Right ventricle myocardium superior (tissue), 1 donor: ENCODE measurements around the gene KRTAP13-4. TPM values are rescaled to one million over a fixed set of nuclear protein-coding genes. Genes with fewer than 3 reads are reported as not detected.
A peak's percentile ranks its signal among the peaks of the same experiment; 100 is the strongest.

Experiments
- ATAC-seq: fragments of 200-7000 bp; cut with Tn5 transposase; one replicate; pipeline ENCODE4 v1.9.1; 2020; ENCODE audit warnings: mild to moderate bottlenecking; ENCODE audit not compliant: poor library complexity
- DNase-seq: peaks from one replicate; pipeline ENCODE4 v3.0.0-alpha.2; 2020
- intact Hi-C: fragments of 100-400 bp; cut with DNase I; formaldehyde crosslinking; loops from one replicate; pipeline ENCODE4 v1.11.2; 2022
- total RNA-seq: library from RNA; stranded (reverse); fragmentation: NEBNext Ultra II Directional; extraction: Animal tissue kit (Norgen Biotek cat#: 25700); gene quantifications from one replicate; pipeline ENCODE4 v1.2.1, GENCODE V29; 2021
- donor health status: DM: no; HTN: yes; CAD: no; lungs with severe emphysema.

The KRTAP13-4 gene
- total RNA-seq, 1 donor from 2014 or later: not detected

DNA sequence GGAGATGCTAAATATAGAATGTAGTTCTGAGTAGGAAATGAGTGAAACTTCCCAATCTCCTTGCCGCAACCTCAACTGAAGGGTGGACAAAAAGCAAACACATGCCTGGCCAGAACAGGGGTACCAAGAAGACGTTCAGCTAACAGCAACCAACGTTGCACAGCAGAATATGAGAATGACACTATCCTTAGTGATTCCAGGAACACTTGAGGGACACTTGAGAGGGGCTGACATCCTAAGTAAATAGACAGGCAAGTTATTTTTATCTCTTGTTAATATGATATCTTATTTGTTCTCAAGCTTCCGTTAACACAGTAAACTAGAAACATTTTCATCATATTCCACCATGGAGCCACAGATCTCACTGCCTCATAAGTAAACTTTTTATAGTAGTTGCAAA, 49.2 kb downstream of the KRTAP13-4 start:
- intact Hi-C loops: no loop called here
- ATAC-seq (peak; percentile 18), DNase-seq (no peak)

GRCh38 chr21:30480145-30480544, 50.1 kb downstream of the KRTAP13-4 start, which contains the start of gene KRTAP19-1:
KRTAP19-1 (minus strand) TSS chr21:30480367; CDS start chr21:30480317, 50 bp downstream.
- intact Hi-C loops: no loop called here
- ATAC-seq (no peak), DNase-seq (peak; percentile 28)

Other genes starting within 250 kb of the KRTAP13-4 start
- gene CLDN8, start 214.1 kb upstream of the KRTAP13-4 start, total RNA-seq: not detected
- not detected for gene KRTAP24-1, start 147.3 kb upstream of the KRTAP13-4 start, total RNA-seq
- not detected for gene KRTAP25-1, start 140.7 kb upstream of the KRTAP13-4 start, total RNA-seq
- gene KRTAP26-1, start 109.9 kb upstream of the KRTAP13-4 start, total RNA-seq: not detected
- gene KRTAP27-1, start 92.5 kb upstream of the KRTAP13-4 start, total RNA-seq: not detected
- not detected for gene KRTAP23-1, start 81.6 kb upstream of the KRTAP13-4 start, total RNA-seq
- gene KRTAP13-2, start 57.9 kb upstream of the KRTAP13-4 start, total RNA-seq: not detected
- not detected for gene KRTAP13-1, start 34.2 kb upstream of the KRTAP13-4 start, total RNA-seq
- not detected for gene KRTAP13-3, start 4.3 kb upstream of the KRTAP13-4 start, total RNA-seq
- gene KRTAP15-1, start 10.1 kb downstream of the KRTAP13-4 start, total RNA-seq: not detected
- gene KRTAP19-1, start 50.1 kb downstream of the KRTAP13-4 start, total RNA-seq: not detected
- not detected for gene KRTAP19-2, start 57.2 kb downstream of the KRTAP13-4 start, total RNA-seq
- not detected for gene KRTAP19-3, start 61.8 kb downstream of the KRTAP13-4 start, total RNA-seq
- gene KRTAP19-4, start 66.9 kb downstream of the KRTAP13-4 start, total RNA-seq: not detected
- not detected for gene KRTAP19-5, start 71.9 kb downstream of the KRTAP13-4 start, total RNA-seq
- not detected for gene KRTAP19-6, start 111.6 kb downstream of the KRTAP13-4 start, total RNA-seq
- gene KRTAP19-7, start 131.1 kb downstream of the KRTAP13-4 start, total RNA-seq: not detected
- not detected for gene KRTAP22-2, start 160.2 kb downstream of the KRTAP13-4 start, total RNA-seq
- not detected for gene KRTAP6-3, start 162.2 kb downstream of the KRTAP13-4 start, total RNA-seq
- not detected for gene KRTAP6-2, start 168.7 kb downstream of the KRTAP13-4 start, total RNA-seq
- not detected for gene KRTAP22-1, start 170.9 kb downstream of the KRTAP13-4 start, total RNA-seq
- not detected for gene KRTAP6-1, start 183.7 kb downstream of the KRTAP13-4 start, total RNA-seq
- not detected for gene KRTAP20-1, start 186.2 kb downstream of the KRTAP13-4 start, total RNA-seq
- gene KRTAP20-4, start 190.4 kb downstream of the KRTAP13-4 start, total RNA-seq: not detected
- not detected for gene KRTAP20-2, start 205.0 kb downstream of the KRTAP13-4 start, total RNA-seq
- gene KRTAP20-3, start 212.6 kb downstream of the KRTAP13-4 start, total RNA-seq: not detected